ENCODE results near the gene ABITRAM.

- TF ChIP-seq POLR2AphosphoS5 (IDR thresholded peaks at IDR 0.05) (peak; percentile 68 to 89), CTCF (IDR thresholded peaks at IDR 0.05) (peak in 2 of 3 experiments; percentile 10 to 13), POLR2A (IDR thresholded peaks at IDR 0.05; ENCODE audit: low read depth) (no peak), EP300 (IDR thresholded peaks at IDR 0.05) (no peak)
These were observed 380 bp upstream of the ABITRAM start, which contains the start of gene ELP1 for GRCh38 chr9:108933718-108934322.
